Activated naive CD8-positive, alpha-beta T cell treated with anti-CD3 and anti-CD28 coated beads for 36 hours (primary cell): ENCODE results near the gene EDDM3A. TPM values are rescaled to one million over a fixed set of nuclear protein-coding genes. Genes with fewer than 3 reads are reported as not detected.
"Not testable (repeated sequence)": the region's sequence is repeated elsewhere in the genome, so short reads cannot be mapped to it uniquely, and the experiment has no call there.

Source experiments
- DNase-seq: peaks from one replicate; pipeline ENCODE4 v3.0.0; 2021
- H3K27ac Mint-ChIP-seq: one replicate; pipeline ENCODE4 v1.8.0; 2022; ENCODE audit warnings: mild to moderate bottlenecking, moderate library complexity, mixed read lengths
- H3K27me3 Mint-ChIP-seq: one replicate; pipeline ENCODE4 v1.8.0; 2022; ENCODE audit warnings: mild to moderate bottlenecking, mixed read lengths
- H3K36me3 Mint-ChIP-seq: one replicate; pipeline ENCODE4 v1.8.0; 2021; ENCODE audit warnings: mild to moderate bottlenecking, mixed read lengths
- H3K4me1 Mint-ChIP-seq: one replicate; pipeline ENCODE4 v1.8.0; 2021; ENCODE audit warnings: mixed read lengths
- H3K4me3 Mint-ChIP-seq: one replicate; pipeline ENCODE4 v1.8.0; 2022; ENCODE audit warnings: mild to moderate bottlenecking, moderate library complexity, mixed read lengths
- H3K9me3 Mint-ChIP-seq: one replicate; pipeline ENCODE4 v1.8.0; 2022; ENCODE audit warnings: mixed read lengths
- total RNA-seq, 2 experiments: library from RNA; stranded (reverse); gene quantifications; one replicate each; pipeline ENCODE4 v1.2.3, GENCODE V29; 2021

The EDDM3A gene
- total RNA-seq, 2 experiments from 2014 or later = not detected

- Mint-ChIP-seq H3K27me3 (no peaks in the 10 kb centered on the region), H3K27ac (no peak overlapping the region), H3K4me1 (no peaks in the 10 kb centered on the region)
Observed at GRCh38 chr14:20754308-20754707, 8.6 kb downstream of the EDDM3A start.

GRCh38 chr14:20755037-20755436, 9.3 kb downstream of the EDDM3A start:
- Mint-ChIP-seq H3K27me3 (no peaks in the 10 kb centered on the region), H3K27ac (no peak overlapping the region), H3K9me3 (peaks cover 6% of the 10 kb centered on the region)

More at GRCh38 chr14:20754308-20754707, 8.6 kb downstream of the EDDM3A start:
- no peak overlapping the region for H3K4me3 Mint-ChIP-seq
- DNase-seq = no peak
- no peaks in the 10 kb centered on the region for H3K36me3 Mint-ChIP-seq
- peaks cover 6% of the 10 kb centered on the region for H3K9me3 Mint-ChIP-seq

DNA sequence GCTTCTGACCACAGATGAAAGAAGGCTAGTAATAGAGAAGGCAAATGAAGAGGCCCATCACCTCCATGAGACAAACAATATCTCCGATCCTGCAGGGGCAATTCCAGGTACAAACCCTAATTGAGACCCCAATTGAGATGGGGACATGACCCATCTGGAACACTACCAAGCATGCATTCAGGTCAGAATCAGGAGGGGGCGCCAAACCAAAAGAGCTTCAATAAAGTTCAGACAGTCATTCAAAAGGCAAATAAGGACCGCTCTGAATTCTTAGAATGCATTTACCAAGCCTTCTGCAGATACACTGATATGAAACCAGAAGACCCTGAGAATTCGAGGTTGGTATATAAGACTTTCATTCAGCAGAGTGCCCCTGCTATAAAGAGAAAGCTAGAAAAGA, 12.3 kb downstream of the EDDM3A start:
- Mint-ChIP-seq H3K36me3 (no peaks in the 10 kb centered on the region), H3K4me1 (no peaks in the 10 kb centered on the region), H3K27ac (no peak overlapping the region), H3K4me3 (no peak overlapping the region), H3K27me3 (no peaks in the 10 kb centered on the region), H3K9me3 (no peaks in the 10 kb centered on the region)
- peak; percentile 5 for DNase-seq

More at GRCh38 chr14:20755037-20755436, 9.3 kb downstream of the EDDM3A start:
- no peak overlapping the region for H3K4me3 Mint-ChIP-seq
- no peak for DNase-seq
- H3K36me3 Mint-ChIP-seq = no peaks in the 10 kb centered on the region
- H3K4me1 Mint-ChIP-seq = no peaks in the 10 kb centered on the region

- not testable (repeated sequence) for H3K9me3 Mint-ChIP-seq, H3K27me3 Mint-ChIP-seq, DNase-seq, H3K36me3 Mint-ChIP-seq, H3K4me3 Mint-ChIP-seq, H3K27ac Mint-ChIP-seq, H3K4me1 Mint-ChIP-seq
Observed at GRCh38 chr14:20759465-20759864, 13.8 kb downstream of the EDDM3A start.

GRCh38 chr14:20760950-20761349, 15.3 kb downstream of the EDDM3A start:
- Mint-ChIP-seq H3K27me3 (no peaks in the 10 kb centered on the region), H3K9me3 (no peaks in the 10 kb centered on the region), H3K4me3 (no peak overlapping the region), H3K4me1 (no peaks in the 10 kb centered on the region), H3K36me3 (no peaks in the 10 kb centered on the region), H3K27ac (no peak overlapping the region)
- DNase-seq = no peak

- no peaks in the 10 kb centered on the region for H3K4me1 Mint-ChIP-seq
- H3K27ac Mint-ChIP-seq = no peak overlapping the region
- H3K27me3 Mint-ChIP-seq = no peaks in the 10 kb centered on the region
- no peak for DNase-seq
- no peaks in the 10 kb centered on the region for H3K9me3 Mint-ChIP-seq
- H3K4me3 Mint-ChIP-seq = no peak overlapping the region
- H3K36me3 Mint-ChIP-seq = no peaks in the 10 kb centered on the region
Observed at GRCh38 chr14:20768593-20768892, 22.9 kb downstream of the EDDM3A start.

- H3K27ac Mint-ChIP-seq = no peak overlapping the region
- H3K9me3 Mint-ChIP-seq = no peaks in the 10 kb centered on the region
- no peak overlapping the region for H3K4me3 Mint-ChIP-seq
- no peaks in the 10 kb centered on the region for H3K27me3 Mint-ChIP-seq
- DNase-seq = no peak
- no peaks in the 10 kb centered on the region for H3K36me3 Mint-ChIP-seq
- H3K4me1 Mint-ChIP-seq = no peaks in the 10 kb centered on the region
Observed at GRCh38 chr14:20769421-20769820, 23.7 kb downstream of the EDDM3A start.

- H3K9me3 Mint-ChIP-seq = no peaks in the 10 kb centered on the region
- no peak for DNase-seq
Observed at GRCh38 chr14:20772650-20773049, 27.0 kb downstream of the EDDM3A start.

DNA sequence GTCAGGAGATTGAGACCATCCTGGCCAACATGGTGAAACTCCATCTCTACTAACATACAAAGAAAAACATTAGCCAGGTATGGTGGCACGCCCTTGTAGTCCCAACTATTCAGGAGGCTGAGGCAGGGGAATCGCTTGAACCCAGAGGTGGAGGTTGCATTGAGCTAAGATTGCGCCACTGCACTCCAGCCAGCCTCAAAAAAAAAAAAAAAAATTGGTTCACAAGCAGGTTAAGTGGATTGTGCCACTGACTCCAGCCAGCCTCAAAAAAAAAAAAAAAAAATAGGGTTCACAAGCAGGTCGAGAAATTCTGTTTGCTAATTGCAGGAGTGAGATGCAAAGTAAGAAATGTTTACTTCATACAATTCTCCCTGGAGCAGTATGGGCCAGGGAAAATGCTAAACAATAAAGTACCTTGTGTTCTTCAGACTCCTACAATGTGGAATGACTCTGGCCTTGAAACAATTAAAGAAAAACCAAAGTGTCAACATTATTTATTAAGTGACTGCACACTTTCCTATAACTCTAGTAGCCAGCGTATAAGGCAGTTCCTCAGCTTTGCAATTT, 28.7 kb downstream of the EDDM3A start:
- Mint-ChIP-seq H3K4me3 (no peak overlapping the region), H3K9me3 (no peaks in the 10 kb centered on the region), H3K36me3 (no peaks in the 10 kb centered on the region), H3K27me3 (no peaks in the 10 kb centered on the region), H3K27ac (no peak overlapping the region), H3K4me1 (no peaks in the 10 kb centered on the region)
- DNase-seq = no peak

More at GRCh38 chr14:20772650-20773049, 27.0 kb downstream of the EDDM3A start:
- Mint-ChIP-seq H3K27me3 (no peaks in the 10 kb centered on the region), H3K27ac (no peak overlapping the region), H3K36me3 (no peaks in the 10 kb centered on the region), H3K4me3 (no peak overlapping the region), H3K4me1 (no peaks in the 10 kb centered on the region)

- no peaks in the 10 kb centered on the region for H3K4me1 Mint-ChIP-seq
- DNase-seq = no peak
- no peaks in the 10 kb centered on the region for H3K27me3 Mint-ChIP-seq
- no peaks in the 10 kb centered on the region for H3K9me3 Mint-ChIP-seq
- no peak overlapping the region for H3K4me3 Mint-ChIP-seq
- H3K27ac Mint-ChIP-seq = no peak overlapping the region
- no peaks in the 10 kb centered on the region for H3K36me3 Mint-ChIP-seq
Observed at GRCh38 chr14:20775043-20775442, 29.4 kb downstream of the EDDM3A start.

DNA sequence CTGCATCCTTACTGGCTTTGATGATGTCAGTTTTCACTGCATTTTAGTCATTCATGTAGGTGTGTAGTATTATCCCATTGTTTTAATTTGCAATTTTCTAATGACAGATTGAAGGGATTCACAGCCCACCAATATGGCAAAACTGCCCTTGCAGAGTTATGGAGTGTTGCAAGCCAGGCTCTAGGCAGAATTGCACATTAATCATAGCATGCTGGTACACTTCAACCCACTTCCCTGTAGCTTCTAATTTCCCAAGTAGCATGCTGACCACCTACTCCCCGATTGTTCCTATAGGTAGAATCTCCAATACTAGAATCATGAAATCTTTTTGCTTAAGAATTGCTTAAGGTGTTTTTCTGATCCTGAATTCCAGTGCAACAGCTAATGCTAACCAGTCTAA, 30.2 kb downstream of the EDDM3A start:
- no peak overlapping the region for H3K27ac Mint-ChIP-seq
- no peaks in the 10 kb centered on the region for H3K27me3 Mint-ChIP-seq
- DNase-seq = no peak
- H3K9me3 Mint-ChIP-seq = no peaks in the 10 kb centered on the region
- H3K4me3 Mint-ChIP-seq = no peak overlapping the region
- peaks cover 3% of the 10 kb centered on the region for H3K4me1 Mint-ChIP-seq
- H3K36me3 Mint-ChIP-seq = no peaks in the 10 kb centered on the region

DNA sequence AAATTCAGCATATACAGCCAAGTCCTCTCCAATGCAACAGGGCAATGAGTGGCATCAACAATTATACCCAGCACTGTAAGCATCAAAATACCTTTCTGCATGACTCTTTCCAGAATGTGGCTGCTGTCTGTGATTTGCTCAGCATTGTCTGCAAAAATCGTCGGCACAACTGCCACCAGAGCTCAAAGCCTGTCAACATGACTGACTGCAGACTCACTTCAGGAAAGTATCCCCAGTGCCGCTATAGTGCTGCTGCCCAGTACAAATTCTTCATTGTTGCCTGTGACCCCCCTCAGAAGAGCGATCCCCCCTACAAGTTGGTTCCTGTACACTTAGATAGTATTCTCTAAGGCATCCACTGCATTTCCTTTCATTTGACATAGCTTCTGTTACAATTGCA, 36.1 kb downstream of the EDDM3A start:
- peak overlapping the region; percentile 62 for H3K27ac Mint-ChIP-seq
- no peak for DNase-seq
- H3K9me3 Mint-ChIP-seq = no peaks in the 10 kb centered on the region
- peaks cover 20% of the 10 kb centered on the region for H3K4me1 Mint-ChIP-seq
- no peaks in the 10 kb centered on the region for H3K36me3 Mint-ChIP-seq
- H3K27me3 Mint-ChIP-seq = no peaks in the 10 kb centered on the region
- peak overlapping the region; percentile 48 for H3K4me3 Mint-ChIP-seq

GRCh38 chr14:20782280-20782890, 36.7 kb downstream of the EDDM3A start:
- no peaks in the 10 kb centered on the region for H3K36me3 Mint-ChIP-seq
- H3K4me3 Mint-ChIP-seq = peak overlapping the region; percentile 48
- no peak for DNase-seq
- no peaks in the 10 kb centered on the region for H3K27me3 Mint-ChIP-seq
- peaks cover 20% of the 10 kb centered on the region for H3K4me1 Mint-ChIP-seq
- no peaks in the 10 kb centered on the region for H3K9me3 Mint-ChIP-seq
- peak overlapping the region; percentile 62 for H3K27ac Mint-ChIP-seq

- no peaks in the 10 kb centered on the region for H3K36me3 Mint-ChIP-seq
- H3K9me3 Mint-ChIP-seq = no peaks in the 10 kb centered on the region
- no peaks in the 10 kb centered on the region for H3K27me3 Mint-ChIP-seq
- peaks cover 8% of the 10 kb centered on the region for H3K4me1 Mint-ChIP-seq
- H3K4me3 Mint-ChIP-seq = no peak overlapping the region
- no peak for DNase-seq
- H3K27ac Mint-ChIP-seq = no peak overlapping the region
Observed at GRCh38 chr14:20787025-20787424, 41.3 kb downstream of the EDDM3A start.

GRCh38 chr14:20789230-20789813, 43.6 kb downstream of the EDDM3A start:
- H3K9me3 Mint-ChIP-seq = no peaks in the 10 kb centered on the region
- H3K4me3 Mint-ChIP-seq = no peak overlapping the region
- H3K27ac Mint-ChIP-seq = no peak overlapping the region
- no peak for DNase-seq
- H3K4me1 Mint-ChIP-seq = no peaks in the 10 kb centered on the region
- no peaks in the 10 kb centered on the region for H3K36me3 Mint-ChIP-seq
- H3K27me3 Mint-ChIP-seq = no peaks in the 10 kb centered on the region

DNA sequence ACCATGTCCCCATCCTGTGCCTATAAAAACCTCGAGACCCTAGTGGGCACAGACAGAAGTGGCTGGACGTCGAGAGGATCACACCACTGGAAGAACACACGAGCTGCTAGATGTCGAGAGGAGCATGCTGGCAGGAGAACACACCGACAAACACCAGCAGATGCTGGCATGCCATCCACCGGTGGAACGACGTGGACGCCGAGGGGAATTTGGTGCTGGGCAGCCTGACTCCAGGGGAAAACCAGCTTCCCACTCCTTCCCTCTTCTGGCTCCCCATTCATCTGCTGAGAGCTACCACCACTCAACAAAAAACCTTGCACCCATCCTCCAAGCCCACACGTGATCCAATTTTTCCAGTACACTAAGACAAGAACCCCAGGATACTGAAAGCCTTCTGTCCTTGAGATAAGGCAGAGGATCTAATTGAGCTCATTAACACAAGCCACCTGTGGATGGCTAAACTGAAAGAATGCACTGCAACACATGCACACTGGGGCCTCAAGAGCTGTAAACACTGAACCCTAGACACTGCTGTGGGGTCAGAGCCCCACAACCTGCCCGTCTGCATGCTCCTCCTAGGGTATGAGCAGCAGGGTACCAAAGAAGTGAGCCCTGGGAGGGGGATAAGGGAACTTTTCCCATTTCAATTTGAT, 44.9 kb downstream of the EDDM3A start:
- Mint-ChIP-seq H3K27ac (no peak overlapping the region), H3K9me3 (no peaks in the 10 kb centered on the region), H3K4me3 (no peak overlapping the region), H3K27me3 (no peaks in the 10 kb centered on the region), H3K36me3 (no peaks in the 10 kb centered on the region), H3K4me1 (no peaks in the 10 kb centered on the region)
- no peak for DNase-seq
